ENCODE results near the gene AGPAT4.

The AGPAT4 gene

DNA sequence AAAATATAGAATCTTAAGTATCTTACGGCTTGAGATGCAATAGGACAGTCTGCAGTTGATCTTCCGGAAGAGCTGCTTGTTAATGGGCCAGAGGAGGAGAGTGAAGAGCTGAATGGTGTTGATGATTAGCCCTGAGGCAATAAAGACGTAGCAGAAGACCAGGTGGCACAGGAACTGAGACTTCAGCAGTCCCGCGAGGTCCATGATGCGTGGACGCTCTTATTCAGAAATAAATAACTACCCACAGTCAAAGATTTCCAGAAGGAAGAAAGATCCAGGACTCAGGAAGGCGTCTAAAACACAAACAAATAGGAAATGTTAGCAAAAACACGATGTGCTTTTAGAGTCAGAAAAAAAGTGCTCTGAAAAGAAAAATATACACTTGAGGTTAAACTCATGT lies 41.9 kb downstream of the AGPAT4 start:
- H3K27me3 ChIP-seq (ENCODE audit: control insufficient read depth, low read length), result no peaks in the 10 kb centered on the region
- H3K4me2 ChIP-seq (ENCODE audit: low read length), result no peak overlapping the region
- no peak overlapping the region for H3K4me3 ChIP-seq (ENCODE audit: low read length)
- no peak for TF ChIP-seq EZH2phosphoT487 (IDR thresholded peaks at IDR 0.05; ENCODE audit: borderline replicate concordance, low read length)
- TF ChIP-seq, protein P1, sequence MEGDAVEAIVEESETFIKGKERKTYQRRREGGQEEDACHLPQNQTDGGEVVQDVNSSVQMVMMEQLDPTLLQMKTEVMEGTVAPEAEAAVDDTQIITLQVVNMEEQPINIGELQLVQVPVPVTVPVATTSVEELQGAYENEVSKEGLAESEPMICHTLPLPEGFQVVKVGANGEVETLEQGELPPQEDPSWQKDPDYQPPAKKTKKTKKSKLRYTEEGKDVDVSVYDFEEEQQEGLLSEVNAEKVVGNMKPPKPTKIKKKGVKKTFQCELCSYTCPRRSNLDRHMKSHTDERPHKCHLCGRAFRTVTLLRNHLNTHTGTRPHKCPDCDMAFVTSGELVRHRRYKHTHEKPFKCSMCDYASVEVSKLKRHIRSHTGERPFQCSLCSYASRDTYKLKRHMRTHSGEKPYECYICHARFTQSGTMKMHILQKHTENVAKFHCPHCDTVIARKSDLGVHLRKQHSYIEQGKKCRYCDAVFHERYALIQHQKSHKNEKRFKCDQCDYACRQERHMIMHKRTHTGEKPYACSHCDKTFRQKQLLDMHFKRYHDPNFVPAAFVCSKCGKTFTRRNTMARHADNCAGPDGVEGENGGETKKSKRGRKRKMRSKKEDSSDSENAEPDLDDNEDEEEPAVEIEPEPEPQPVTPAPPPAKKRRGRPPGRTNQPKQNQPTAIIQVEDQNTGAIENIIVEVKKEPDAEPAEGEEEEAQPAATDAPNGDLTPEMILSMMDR (IDR thresholded peaks at IDR 0.05; ENCODE audit: low read depth, low read length, poor library complexity, severe bottlenecking), result no peak
- H3K4me1 ChIP-seq (ENCODE audit: control insufficient read depth, low read length), result no peaks in the 10 kb centered on the region
- H4K20me1 ChIP-seq (ENCODE audit: control insufficient read depth, insufficient read depth, low read depth, low read length), result no peaks in the 10 kb centered on the region
- no peaks in the 10 kb centered on the region for H3K36me3 ChIP-seq (ENCODE audit: control insufficient read depth, low read length)
- H3K9me3 ChIP-seq (ENCODE audit: control insufficient read depth, insufficient read depth, low read length), result no peaks in the 10 kb centered on the region
- no peaks in the 10 kb centered on the region for H3K79me2 ChIP-seq (ENCODE audit: control insufficient read depth, low read length)
- no peak overlapping the region for H3K27ac ChIP-seq (ENCODE audit: low read depth, low read length)
- no peaks in the 10 kb centered on the region for H3F3A ChIP-seq (ENCODE audit: control insufficient read depth, insufficient read depth)
- H3K9me2 ChIP-seq (replicated peaks; ENCODE audit: control insufficient read depth, low read length), result no peaks in the 10 kb centered on the region

DNA sequence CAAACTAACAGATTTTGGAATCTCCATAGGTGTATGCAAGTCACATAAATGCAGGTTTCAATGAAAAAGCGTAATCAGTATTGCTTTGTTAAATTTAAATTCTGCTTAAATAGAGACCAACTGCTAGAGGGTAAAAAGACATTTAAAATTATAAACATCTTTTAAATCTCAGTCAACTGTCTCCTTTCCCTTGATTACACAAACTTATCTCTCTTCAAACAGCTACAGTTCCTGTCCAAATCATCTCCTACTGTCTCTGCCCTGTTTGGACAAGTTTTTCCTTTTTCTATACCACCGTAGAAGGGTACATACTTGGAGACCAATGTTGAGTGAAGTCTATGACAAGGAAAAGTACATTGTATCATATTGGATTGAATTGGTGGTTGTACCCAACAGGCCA lies 43.5 kb downstream of the AGPAT4 start:
- Histone ChIP-seq H3K79me2 (ENCODE audit: control insufficient read depth, low read length) (no peaks in the 10 kb centered on the region), H3K27ac (ENCODE audit: low read depth, low read length) (no peak overlapping the region), H4K20me1 (ENCODE audit: control insufficient read depth, insufficient read depth, low read depth, low read length) (no peaks in the 10 kb centered on the region), H3F3A (ENCODE audit: control insufficient read depth, insufficient read depth) (no peaks in the 10 kb centered on the region), H3K36me3 (ENCODE audit: control insufficient read depth, low read length) (no peaks in the 10 kb centered on the region), H3K4me2 (ENCODE audit: low read length) (no peak overlapping the region), H3K9me2 (replicated peaks; ENCODE audit: control insufficient read depth, low read length) (no peaks in the 10 kb centered on the region), H3K4me1 (ENCODE audit: control insufficient read depth, low read length) (peaks cover 4% of the 10 kb centered on the region; the same call in 1 of the 2 replicates), H3K4me3 (ENCODE audit: low read length) (no peak overlapping the region), H3K27me3 (ENCODE audit: control insufficient read depth, low read length) (no peaks in the 10 kb centered on the region), H3K9me3 (ENCODE audit: control insufficient read depth, insufficient read depth, low read length) (no peaks in the 10 kb centered on the region)
- TF ChIP-seq, protein P1 (IDR thresholded peaks at IDR 0.05; ENCODE audit: low read depth, low read length, poor library complexity, severe bottlenecking), result no peak
- TF ChIP-seq EZH2phosphoT487 (IDR thresholded peaks at IDR 0.05; ENCODE audit: borderline replicate concordance, low read length), result no peak

DNA sequence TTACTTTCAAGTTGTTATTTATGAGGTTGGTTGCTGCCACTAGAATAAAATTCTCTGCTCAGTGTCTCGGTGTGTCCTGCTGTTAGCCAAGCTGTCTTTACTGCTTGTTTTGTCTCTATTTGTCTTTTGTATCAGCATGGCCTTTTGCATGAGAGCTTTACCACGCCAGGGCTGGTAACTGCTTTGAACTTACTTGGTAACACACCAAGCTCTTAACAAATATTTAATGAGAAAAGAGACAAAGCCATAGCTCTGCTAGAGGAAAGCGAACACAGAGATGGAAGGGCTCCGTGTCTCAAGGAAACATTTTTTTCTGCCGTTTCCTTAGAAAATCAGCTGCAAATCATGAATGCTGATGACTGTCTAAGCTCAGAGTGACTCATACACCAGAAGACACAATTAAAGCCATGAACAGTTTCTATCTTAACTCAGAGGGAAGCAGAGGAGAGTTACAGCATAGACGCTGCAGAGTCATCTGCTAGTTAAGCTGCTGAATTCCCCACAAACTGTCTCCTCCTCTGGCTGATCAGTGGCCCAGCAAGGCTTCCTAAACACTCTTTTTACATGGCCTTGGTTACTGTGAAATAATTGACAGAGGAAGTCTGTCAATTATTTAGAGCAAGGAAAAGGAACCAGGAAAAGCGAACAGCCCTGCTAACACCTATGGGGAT lies 44.8 kb downstream of the AGPAT4 start:
- H3F3A ChIP-seq (ENCODE audit: control insufficient read depth, insufficient read depth), result no peaks in the 10 kb centered on the region
- no peak overlapping the region for H3K4me2 ChIP-seq (ENCODE audit: low read length)
- H3K9me2 ChIP-seq (replicated peaks; ENCODE audit: control insufficient read depth, low read length), result no peaks in the 10 kb centered on the region
- H3K9me3 ChIP-seq (ENCODE audit: control insufficient read depth, insufficient read depth, low read length), result no peaks in the 10 kb centered on the region
- TF ChIP-seq, protein P1 (IDR thresholded peaks at IDR 0.05; ENCODE audit: low read depth, low read length, poor library complexity, severe bottlenecking), result no peak
- no peak for TF ChIP-seq EZH2phosphoT487 (IDR thresholded peaks at IDR 0.05; ENCODE audit: borderline replicate concordance, low read length)
- H3K79me2 ChIP-seq (ENCODE audit: control insufficient read depth, low read length), result no peaks in the 10 kb centered on the region
- H4K20me1 ChIP-seq (ENCODE audit: control insufficient read depth, insufficient read depth, low read depth, low read length), result no peaks in the 10 kb centered on the region
- no peak overlapping the region for H3K27ac ChIP-seq (ENCODE audit: low read depth, low read length)
- H3K4me3 ChIP-seq (ENCODE audit: low read length), result no peak overlapping the region
- no peaks in the 10 kb centered on the region for H3K36me3 ChIP-seq (ENCODE audit: control insufficient read depth, low read length)
- no peaks in the 10 kb centered on the region for H3K27me3 ChIP-seq (ENCODE audit: control insufficient read depth, low read length)
- H3K4me1 ChIP-seq (ENCODE audit: control insufficient read depth, low read length), result peaks cover 4% of the 10 kb centered on the region; the same call in 1 of the 2 replicates

All from DOHH2 (cell line).